Adrenal gland (tissue), 12 donors: ENCODE measurements around the gene MYLK4. TPM values are rescaled to one million over a fixed set of nuclear protein-coding genes. Genes with fewer than 3 reads are reported as not detected.

ENCODE experiments used
- DNase-seq, 7 donors: peaks; one replicate each; pipeline ENCODE4 v3.0.0-alpha.2; 2019 to 2020
- H3K27ac ChIP-seq, 5 donors: fragments of 200-600 bp; sonication (generic) in 4 of 5; 1 replicate in 3 of 5; 2 replicates in 2 of 5; pipeline versions ENCODE4 v1.5.1 to v1.8.0; 2016 to 2020; ENCODE audit warnings: mild to moderate bottlenecking in 1 of 5
- H3K27me3 ChIP-seq: fragments of 200-600 bp; 2 replicates; pipeline ENCODE4 v1.8.0; 2021
- H3K36me3 ChIP-seq, 2 donors: fragments of 200-600 bp; replicated peaks in 1 of 2; 1 replicate in 1 of 2; 2 replicates in 1 of 2; pipeline versions ENCODE4 v1.5.1 to v1.8.0; 2018 to 2022
- H3K4me1 ChIP-seq, 2 donors: fragments of 200-600 bp; replicated peaks in 1 of 2; 1 replicate in 1 of 2; 2 replicates in 1 of 2; pipeline versions ENCODE4 v1.5.1 to v1.8.0; 2018 to 2021
- H3K4me3 ChIP-seq, 4 donors: fragments of 200-600 bp; sonication (generic) in 3 of 4; one replicate each; pipeline ENCODE4 v1.5.1; 2016 to 2018
- H3K9me3 ChIP-seq, 3 donors: fragments of 200-600 bp; sonication (generic) in 1 of 3; replicated peaks in 1 of 3; 1 replicate in 2 of 3; 2 replicates in 1 of 3; pipeline versions ENCODE4 v1.5.1 to v1.8.0; 2016 to 2021
- POLR2A ChIP-seq, 2 donors: fragments of 450-650 bp; IDR thresholded peaks; one replicate each; pipeline ENCODE4 v1.6.1; 2017; ENCODE audit warnings: antibody characterized with exemption in 2 of 2, mild to moderate bottlenecking in 2 of 2, moderate library complexity in 1 of 2
- WGBS, 4 donors: extraction: QIAGEN DNeasy Blood & Tissue Kit in 2 of 4; methylation state at CpG; one replicate each; pipeline versions ENCODE4 v1.1.5 to v1.1.7; 2013 to 2017; 5-methylcytosine and 5-hydroxymethylcytosine counted together
- intact Hi-C, 2 donors: fragments of 100-400 bp; cut with DNase I; formaldehyde crosslinking; loops; one replicate each; pipeline versions ENCODE4 v1.14.1 to v1.15.0; 2022 to 2023
- polyA plus RNA-seq, 3 donors: library from polyadenylated mRNA; stranded (reverse); fragments of 200-250 nt in 2 of 3; fragments of 350-450 nt in 1 of 3; fragmentation: Illumina TruSeq in 1 of 3; extraction: RNeasy Lipid Tissue Mini Kit (QIAGEN cat#74804) in 1 of 3; gene quantifications; one replicate each; pipeline ENCODE4 v1.2.3, GENCODE V29; 2013 to 2014
- total RNA-seq, 9 donors: library from RNA; depleted of rRNA in 4 of 9; stranded (reverse); fragments of >200 nt in 4 of 9; fragments of 120-200 nt in 1 of 9; fragmentation: NEBNext Ultra II Directional in 1 of 9; extraction: Animal tissue kit (Norgen Biotek cat#: 25700) in 1 of 9; gene quantifications; one replicate each; pipeline versions ENCODE4 v1.1.0 to v1.2.4, GENCODE V29; 2013 to 2023
- TF ChIP-seq, protein P1 (sequence below), 6 experiments: fragments of 450-650 bp in 4 of 6; fragments of 200-600 bp in 2 of 6; sonication (generic) in 1 of 6; IDR thresholded peaks; 1 replicate in 5 of 6; 2 replicates in 1 of 6; pipeline versions ENCODE4 v1.5.1 to v1.8.0; 2016 to 2021; ENCODE audit warnings: antibody characterized with exemption in 6 of 6, mild to moderate bottlenecking in 2 of 6, moderate library complexity in 1 of 6
- donor health status: healthy with polysubstance abuse.
- donor health status: Bipolar disorder and iron deficiency.
- donor health status: DM: yes; HTN: yes; CAD: no.
- donor health status: DM: no; HTN: no; CAD: no.
- donor health status: DM: no; HTN: no; CAD: no.
- donor health status: DM: yes; HTN: yes; CAD: no.

Gene MYLK4
- total and polyA plus RNA-seq, 12 donors, result 0.35 to 0.90 (median 0.68) TPM

DNA sequence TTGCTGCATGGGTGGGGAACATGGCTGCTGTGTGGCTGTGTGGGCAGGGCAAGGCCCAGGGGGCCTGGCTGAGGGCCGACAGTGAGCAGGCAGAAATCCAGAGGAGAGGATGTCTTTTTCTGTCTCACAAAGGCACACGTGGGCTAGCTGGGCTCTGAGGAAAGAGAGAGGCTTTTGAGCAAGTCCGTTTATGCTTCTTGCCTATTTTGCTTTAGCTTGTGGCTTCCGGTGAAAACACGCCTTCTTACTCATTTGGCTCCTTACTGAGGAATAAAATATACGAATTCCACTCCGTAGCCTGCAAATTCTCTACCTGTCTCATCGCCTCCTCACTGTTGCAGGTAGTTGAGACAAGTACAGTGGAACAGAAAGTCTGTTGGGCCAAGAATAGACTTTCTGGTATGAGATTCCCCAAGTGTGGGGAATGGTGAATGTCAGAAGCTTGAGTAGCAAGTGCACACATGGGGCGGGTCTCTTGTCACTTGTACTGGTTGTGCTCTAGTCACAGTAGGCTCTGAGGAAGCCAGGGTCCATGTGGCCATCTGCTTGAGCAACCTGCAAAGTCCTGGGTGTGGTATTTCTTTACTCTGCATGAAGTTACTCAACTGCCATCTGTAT, 42.9 kb upstream of the MYLK4 start:
- peak in 1 of 7 donors; percentile 13 for DNase-seq
- H3K36me3 ChIP-seq, result no peaks in the 10 kb centered on the region
- WGBS, 4 donors, result 71 to 75% (median 73%) methylated on average over 9 of the region's 9 CpGs
- no peak overlapping the region for H3K27ac ChIP-seq
- H3K4me3 ChIP-seq, result no peak overlapping the region
- intact Hi-C loops, result loop anchor here in 1 of 2 donors (5.0 kb wide), 1 partner anchor 49 kb away; the partner anchor contains the start of gene SERPINB1
- no peaks in the 10 kb centered on the region for H3K27me3 ChIP-seq
- TF ChIP-seq, protein P1, sequence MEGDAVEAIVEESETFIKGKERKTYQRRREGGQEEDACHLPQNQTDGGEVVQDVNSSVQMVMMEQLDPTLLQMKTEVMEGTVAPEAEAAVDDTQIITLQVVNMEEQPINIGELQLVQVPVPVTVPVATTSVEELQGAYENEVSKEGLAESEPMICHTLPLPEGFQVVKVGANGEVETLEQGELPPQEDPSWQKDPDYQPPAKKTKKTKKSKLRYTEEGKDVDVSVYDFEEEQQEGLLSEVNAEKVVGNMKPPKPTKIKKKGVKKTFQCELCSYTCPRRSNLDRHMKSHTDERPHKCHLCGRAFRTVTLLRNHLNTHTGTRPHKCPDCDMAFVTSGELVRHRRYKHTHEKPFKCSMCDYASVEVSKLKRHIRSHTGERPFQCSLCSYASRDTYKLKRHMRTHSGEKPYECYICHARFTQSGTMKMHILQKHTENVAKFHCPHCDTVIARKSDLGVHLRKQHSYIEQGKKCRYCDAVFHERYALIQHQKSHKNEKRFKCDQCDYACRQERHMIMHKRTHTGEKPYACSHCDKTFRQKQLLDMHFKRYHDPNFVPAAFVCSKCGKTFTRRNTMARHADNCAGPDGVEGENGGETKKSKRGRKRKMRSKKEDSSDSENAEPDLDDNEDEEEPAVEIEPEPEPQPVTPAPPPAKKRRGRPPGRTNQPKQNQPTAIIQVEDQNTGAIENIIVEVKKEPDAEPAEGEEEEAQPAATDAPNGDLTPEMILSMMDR (IDR thresholded peaks at IDR 0.05), result no peak
- no peak for TF ChIP-seq POLR2A (IDR thresholded peaks at IDR 0.05)
- no peaks in the 10 kb centered on the region for H3K9me3 ChIP-seq
- H3K4me1 ChIP-seq, result no peaks in the 10 kb centered on the region

GRCh38 chr6:2792330-2793110, 41.8 kb upstream of the MYLK4 start:
- no peaks in the 10 kb centered on the region for H3K9me3 ChIP-seq
- H3K27ac ChIP-seq, result no peak overlapping the region
- WGBS, 4 donors, result 89 to 94% (median 94%) methylated on average over 15 to 17 of the region's 17 CpGs
- no peaks in the 10 kb centered on the region for H3K4me1 ChIP-seq
- intact Hi-C loops, result loop anchor here in 1 of 2 donors (5.0 kb wide), 1 partner anchor 50 kb away; the partner anchor contains the start of gene SERPINB1
- no peaks in the 10 kb centered on the region for H3K27me3 ChIP-seq
- no peak overlapping the region for H3K4me3 ChIP-seq
- TF ChIP-seq POLR2A (IDR thresholded peaks at IDR 0.05), result no peak
- TF ChIP-seq, protein P1 (IDR thresholded peaks at IDR 0.05), result no peak
- H3K36me3 ChIP-seq, result no peaks in the 10 kb centered on the region
- peak in 1 of 7 donors; percentile 8 for DNase-seq

DNA sequence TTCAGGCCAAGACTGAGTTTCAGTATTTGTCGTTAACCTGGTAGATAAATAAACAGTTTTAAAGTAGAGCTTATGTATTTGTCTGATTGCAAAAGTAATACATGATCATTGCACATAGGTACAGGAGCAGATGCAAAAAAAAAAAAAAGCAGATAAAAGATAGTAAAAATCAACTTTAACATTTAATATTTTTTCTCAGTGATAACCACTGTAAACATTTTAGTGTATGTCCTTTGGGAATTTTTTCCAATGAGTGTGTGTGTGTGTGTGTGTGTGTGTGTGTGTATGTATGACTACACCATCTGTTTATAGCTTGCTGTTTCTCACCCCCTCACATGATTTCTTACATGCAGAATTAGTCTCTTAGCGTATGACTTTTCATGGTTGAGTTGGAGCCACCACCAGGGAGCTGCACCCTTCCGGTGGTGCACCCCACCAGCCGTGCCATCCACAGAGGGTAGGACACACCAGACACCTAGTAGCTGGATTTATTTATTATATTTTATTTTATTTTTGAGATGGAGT, 40.8 kb upstream of the MYLK4 start:
- intact Hi-C loops, result loop anchor here in 1 of 2 donors (5.0 kb wide), 1 partner anchor 51 kb away; the partner anchor contains the start of gene SERPINB1
- Histone ChIP-seq H3K9me3 (no peaks in the 10 kb centered on the region), H3K4me3 (no peak overlapping the region), H3K27ac (no peak overlapping the region), H3K36me3 (no peaks in the 10 kb centered on the region), H3K4me1 (no peaks in the 10 kb centered on the region), H3K27me3 (no peaks in the 10 kb centered on the region)
- no peak for DNase-seq
- TF ChIP-seq, protein P1 (IDR thresholded peaks at IDR 0.05), result no peak
- TF ChIP-seq POLR2A (IDR thresholded peaks at IDR 0.05), result no peak
- WGBS, 4 donors, result 64 to 68% (median 67%) methylated on average over 4 of the region's 4 CpGs
